Activated CD4-positive, alpha-beta T cell treated with anti-CD3 and anti-CD28 coated beads, Interleukin-10, Interleukin-2, amounts not matched to agents 100 ng/mL and 50 ng/mL, durations not matched to agents 16 hours and 8 hours (primary cell): Measurements from ENCODE around the gene SLC25A2.

Experiments
- DNase-seq: peaks from one replicate; pipeline ENCODE4 v3.0.0-alpha.2; 2020

Gene SLC25A2

DNA sequence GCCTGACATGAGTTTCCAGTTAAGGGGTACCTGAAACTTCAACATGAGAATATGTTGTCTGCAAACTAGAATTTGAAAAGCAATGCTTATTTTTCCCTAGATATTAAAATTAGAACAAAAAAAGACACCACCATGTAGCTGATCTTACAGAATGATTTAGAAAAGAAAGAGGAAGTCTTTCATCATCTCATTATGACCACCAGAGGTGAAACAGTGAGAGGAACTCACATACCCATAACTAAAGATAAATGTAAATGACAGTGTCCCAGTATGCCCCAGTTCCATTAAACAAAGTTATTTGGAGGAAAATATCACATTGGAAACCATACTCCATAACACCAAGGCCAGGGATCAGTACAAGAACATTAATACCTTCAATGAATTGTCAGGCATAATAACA is 9.9 kb upstream of the SLC25A2 start:
- no peak for DNase-seq

DNA sequence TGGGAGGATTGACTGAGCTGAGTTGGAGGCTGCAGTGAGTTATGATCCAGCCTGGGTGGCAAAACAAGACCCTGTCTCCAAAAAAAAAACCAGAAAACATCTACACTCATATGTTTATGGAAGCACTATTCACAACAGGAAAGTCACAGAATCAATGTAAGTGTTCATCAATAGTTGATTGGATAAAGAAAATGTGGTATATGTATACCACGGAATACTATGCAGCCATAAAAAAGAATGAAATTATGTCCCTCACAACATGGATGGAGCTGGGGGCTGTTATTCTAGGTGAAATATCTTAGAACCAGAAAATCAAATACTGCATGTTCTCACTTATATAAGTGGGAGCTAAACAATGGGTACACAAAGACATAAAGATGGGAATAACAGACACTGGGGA is 2.8 kb upstream of the SLC25A2 start:
- DNase-seq, result no peak

- DNase-seq, result no peak
These were observed 5.5 kb downstream of the SLC25A2 start for GRCh38 chr5:141298376-141298775.

DNA sequence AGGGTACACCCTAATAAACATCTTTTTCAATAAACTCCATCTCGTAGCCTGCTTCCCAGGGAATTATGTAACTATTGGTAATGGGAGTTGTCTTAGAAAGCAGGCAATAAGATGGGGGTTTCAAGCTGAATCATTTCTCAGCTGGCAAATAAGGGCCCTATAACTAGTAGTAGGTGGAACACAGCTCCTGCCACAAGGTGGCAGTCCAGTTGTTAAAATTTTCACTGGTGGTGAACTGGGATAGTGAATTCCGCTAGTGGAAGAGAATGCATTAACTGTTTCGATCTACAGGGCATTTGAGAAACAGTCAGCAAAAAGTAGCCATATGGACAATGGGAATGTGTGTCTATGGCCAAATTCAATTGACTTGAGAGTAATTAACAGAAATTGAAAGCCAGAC is 30.9 kb downstream of the SLC25A2 start:
- DNase-seq, result no peak

DNA sequence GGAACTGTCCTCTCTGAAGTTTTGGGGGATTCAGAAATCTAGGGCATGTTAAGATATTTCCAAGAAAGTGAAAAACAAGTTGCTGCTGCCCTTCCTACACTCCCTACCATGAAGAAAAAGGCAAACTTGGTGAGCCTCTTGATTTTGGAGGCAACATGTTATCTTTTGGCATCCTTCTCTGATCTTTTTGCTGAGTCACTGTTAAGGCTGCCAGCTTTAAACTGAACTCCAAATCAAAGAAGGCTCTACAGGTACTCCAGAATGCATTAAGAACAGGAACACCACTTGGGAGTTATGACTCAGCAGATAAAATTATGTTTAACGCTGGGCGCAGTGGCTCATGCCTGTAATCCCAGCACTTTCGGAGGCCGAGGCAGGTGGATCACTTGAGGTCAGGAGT is 34.7 kb downstream of the SLC25A2 start:
- no peak for DNase-seq

- no peak for DNase-seq
These were observed 42.7 kb downstream of the SLC25A2 start for GRCh38 chr5:141261238-141261546.

DNA sequence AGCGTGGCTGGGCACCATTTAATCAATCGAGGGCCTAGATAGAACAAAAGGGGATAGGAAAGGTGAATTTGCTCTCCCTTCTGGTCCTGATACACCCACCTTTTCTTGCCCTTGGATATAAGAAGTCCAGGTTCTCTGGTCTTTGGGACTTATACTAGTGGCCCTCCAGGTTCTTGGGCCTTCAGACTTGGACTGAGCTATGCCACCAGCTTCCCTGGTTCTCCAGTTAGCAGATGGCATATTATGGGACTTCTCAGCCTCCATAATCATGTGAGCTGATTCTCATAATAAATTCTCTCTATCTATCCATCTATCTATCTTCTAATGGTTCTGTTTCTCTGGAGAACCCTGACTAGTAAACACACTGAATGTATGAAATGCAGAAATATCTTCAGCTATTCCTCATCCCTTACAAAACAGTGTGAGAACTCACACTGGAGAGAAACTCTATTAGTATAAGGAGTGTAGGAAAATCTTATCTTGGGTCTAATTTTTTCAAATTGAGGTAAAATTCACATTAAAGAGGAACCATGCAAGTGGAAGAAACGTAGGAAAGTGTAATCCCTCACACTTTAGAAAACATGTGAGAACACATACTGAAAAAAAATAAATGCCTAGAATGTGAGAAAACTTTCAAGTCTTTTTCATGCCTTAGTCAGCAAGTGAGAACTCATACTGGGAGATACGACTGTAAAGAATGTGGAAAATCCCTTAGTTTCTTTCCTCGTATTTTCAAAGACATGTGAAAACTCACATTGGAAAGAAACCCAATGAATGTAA is 43.2 kb downstream of the SLC25A2 start:
- no peak for DNase-seq

DNA sequence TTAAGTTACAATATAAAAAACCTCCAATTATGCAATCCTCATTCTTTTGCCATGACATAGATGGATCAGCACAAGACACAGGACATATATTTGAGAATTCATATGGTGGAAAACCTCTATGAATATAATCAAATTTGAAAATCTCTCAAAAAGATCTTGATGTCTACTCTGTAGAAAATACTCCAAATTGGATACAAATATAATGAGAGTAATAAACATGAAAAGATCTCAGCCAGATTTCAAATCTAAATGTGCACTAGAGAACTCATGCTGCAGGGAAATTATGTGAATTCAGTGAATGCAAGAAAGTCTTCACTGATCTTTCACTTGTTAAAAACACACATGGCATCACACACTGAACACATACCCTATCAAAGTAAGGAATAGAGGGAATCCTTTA is 44.9 kb downstream of the SLC25A2 start:
- DNase-seq, result no peak

GRCh38 chr5:141258464-141258863 is 45.4 kb downstream of the SLC25A2 start:
- no peak for DNase-seq
